Spleen (tissue), 7 donors: ENCODE results near the gene CTNNA2.

Experiments used
- CTCF ChIP-seq, 11 experiments: fragments of 200-600 bp in 7 of 11; fragments of 450-650 bp in 4 of 11; sonication (generic) in 4 of 11; IDR thresholded peaks in 8 of 11; conservative IDR thresholded peaks in 3 of 11; 1 replicate in 7 of 11; 2 replicates in 4 of 11; pipeline versions ENCODE4 v1.4.0 to v1.8.0; 2016 to 2021; ENCODE audit warnings: antibody characterized with exemption in 11 of 11, inconsistent platforms in 4 of 11, mild to moderate bottlenecking in 1 of 11
- POLR2A ChIP-seq, 3 donors: fragments of 450-650 bp; IDR thresholded peaks; one replicate each; pipeline ENCODE4 v1.5.1; 2017; ENCODE audit warnings: antibody characterized with exemption in 3 of 3, mild to moderate bottlenecking in 1 of 3
- donor health status: DM: no; HTN: no; CAD: no; lungs with moderate emphysema.
- donor health status: DM: no; HTN: no; CAD: no.
- donor health status: DM: no; HTN: no; CAD: no.

DNA sequence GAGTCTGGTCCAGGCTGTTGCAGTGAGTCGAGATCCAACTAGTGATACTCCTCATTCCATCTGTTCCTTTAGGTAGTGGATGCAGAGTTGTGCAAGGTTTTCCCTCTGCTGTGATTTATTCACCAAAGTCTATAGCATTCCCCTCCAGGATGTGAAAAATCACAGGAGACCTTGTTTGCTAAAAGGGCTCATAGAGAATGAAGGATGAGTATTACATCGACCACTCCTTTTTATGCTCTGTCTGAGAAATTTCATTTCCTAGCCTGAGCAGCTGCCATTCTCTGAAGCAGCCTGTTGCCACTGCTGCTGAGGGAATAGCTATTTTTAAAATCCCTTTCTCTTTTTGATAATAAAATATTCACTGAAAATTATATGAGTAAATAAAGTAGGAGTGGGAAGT lies 925.8 kb downstream of the CTNNA2 start:
- TF ChIP-seq CTCF (IDR thresholded peaks at IDR 0.05 in 8 of 11, conservative IDR thresholded peaks at IDR 0.05 in 3 of 11) (no peak), POLR2A (IDR thresholded peaks at IDR 0.05) (no peak)
